Measurements from ENCODE around the gene EIF1. TPM values are rescaled to one million over a fixed set of nuclear protein-coding genes. Genes with fewer than 3 reads are reported as not detected.

EIF1 gene
- total and polyA plus RNA-seq, 2 experiments from 2014 or later = 272 to 603 TPM

GRCh38 chr17:41737680-41738023, 49.0 kb downstream of the EIF1 start (continued):
- TF ChIP-seq CTCF (conservative IDR thresholded peaks at IDR 0.05; ENCODE audit: low read depth in 2 of 2) = no peak
- TF ChIP-seq STAT1 (IDR thresholded peaks at IDR 0.05; ENCODE audit: unreplicated experiment) = no peak
- no peak for TF ChIP-seq POLR2AphosphoS5 (IDR thresholded peaks at IDR 0.05; ENCODE audit: low read depth)
- no peak for TF ChIP-seq ZNF331 (CRISPR knock-in tag; IDR thresholded peaks at IDR 0.05; ENCODE audit: low read depth)
- TF ChIP-seq ZNF114 (CRISPR knock-in tag; IDR thresholded peaks at IDR 0.05) = no peak
- no peak for TF ChIP-seq ETS1 (IDR thresholded peaks at IDR 0.05)
- no peak for TF ChIP-seq EZH2 (IDR thresholded peaks at IDR 0.05; ENCODE audit: low read depth, unreplicated experiment)
- TF ChIP-seq JUNB (IDR thresholded peaks at IDR 0.05; ENCODE audit: unreplicated experiment) = no peak
- TF ChIP-seq REST (IDR thresholded peaks at IDR 0.05; ENCODE audit: unreplicated experiment) = no peak
- TF ChIP-seq EZH2phosphoT487 (IDR thresholded peaks at IDR 0.05; ENCODE audit: unreplicated experiment) = no peak
- no peak for TF ChIP-seq CREB1 (CRISPR knock-in tag; IDR thresholded peaks at IDR 0.05; ENCODE audit: low read depth)

- Histone ChIP-seq H3K9me2 (ENCODE audit: insufficient read depth) (no peaks in the 10 kb centered on the region), H3K4me3 (no peak overlapping the region), H4K20me1 (replicated peaks; ENCODE audit: insufficient read depth) (no peaks in the 10 kb centered on the region), H3K4me1 (ENCODE audit: insufficient read depth) (peaks cover 17% of the 10 kb centered on the region), H2AFZ (peak overlapping the region; percentile 99), H3F3A (replicated peaks; ENCODE audit: low read depth) (no peaks in the 10 kb centered on the region; the same call in 1 of the 2 replicates), H3K27me3 (ENCODE audit: insufficient read depth) (peaks cover 46% of the 10 kb centered on the region), H3K36me3 (ENCODE audit: insufficient read depth) (no peaks in the 10 kb centered on the region), H3K4me2 (peak overlapping the region; percentile 59), H3K27ac (ENCODE audit: low read depth) (0 out of 2 replicates have a peak overlapping the region, but pooled peaks have one; percentile 39), H3K79me2 (replicated peaks; ENCODE audit: insufficient read depth) (no peaks in the 10 kb centered on the region)
- Mint-ChIP-seq H3K36me3 (ENCODE audit: low read depth) (peaks cover 2% of the 10 kb centered on the region; the same call in 1 of the 3 replicates), H3K9me3 (no peaks in the 10 kb centered on the region), H3K4me3 (no peak overlapping the region), H3K27ac (peak overlapping the region; percentile 83), H3K27me3 (ENCODE audit: insufficient read depth, low read depth, poor library complexity) (peaks cover 47% of the 10 kb centered on the region), H3K4me1 (peaks cover 21% of the 10 kb centered on the region)
- ATAC-seq (peak; percentile 64), DNase-seq (ENCODE audit: low spot score) (peak; percentile 93)
- TF ChIP-seq ZNF114 (CRISPR knock-in tag; IDR thresholded peaks at IDR 0.05) (no peak), CREB1 (CRISPR knock-in tag; IDR thresholded peaks at IDR 0.05; ENCODE audit: low read depth) (peak; percentile 61; the same call in 1 of the 2 replicates), EZH2 (IDR thresholded peaks at IDR 0.05; ENCODE audit: low read depth, unreplicated experiment) (no peak), CTCF (conservative IDR thresholded peaks at IDR 0.05; ENCODE audit: low read depth in 2 of 2) (peak; percentile 95 to 99), EZH2phosphoT487 (IDR thresholded peaks at IDR 0.05; ENCODE audit: unreplicated experiment) (no peak)
These were observed 49.6 kb downstream of the EIF1 start for GRCh38 chr17:41738077-41738800.

All from GM23338 (cell line).